HG02973 (cell line): ENCODE results near the gene SPATA25.
A peak's percentile ranks its signal among the peaks of the same experiment; 100 is the strongest.
"Not testable (repeated sequence)": the region's sequence is repeated elsewhere in the genome, so short reads cannot be mapped to it uniquely, and the experiment has no call there.

Experiments used
- ATAC-seq: cut with Tn5 transposase; IDR thresholded peaks from one replicate; pipeline ENCODE4 v1.9.1; 2021; ENCODE audit warnings: moderate library complexity; ENCODE audit not compliant: unreplicated experiment

Gene SPATA25

GRCh38 chr20:45917790-45918141 is 30.3 kb upstream of the SPATA25 start:
- no peak for ATAC-seq

DNA sequence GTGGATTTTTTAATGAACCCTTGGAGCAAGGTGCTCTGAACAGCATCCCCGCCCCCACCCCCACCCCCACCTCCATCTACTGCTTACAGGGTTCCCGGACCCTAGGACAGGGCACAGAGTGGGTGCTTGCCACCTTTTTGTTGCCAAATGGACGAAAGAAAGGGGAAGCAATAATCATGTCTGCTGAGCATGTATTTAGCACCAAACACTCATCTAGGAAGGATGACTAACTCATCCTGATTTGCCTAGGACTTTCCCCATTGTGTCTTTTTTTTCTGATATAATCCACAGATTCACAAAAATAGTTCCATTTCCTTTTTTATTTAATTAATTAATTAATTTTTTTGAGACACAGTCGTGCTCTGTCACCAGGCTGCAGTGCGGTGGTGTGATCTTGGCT is 25.7 kb upstream of the SPATA25 start:
- no peak for ATAC-seq

- ATAC-seq: no peak
These were observed 24.9 kb upstream of the SPATA25 start for GRCh38 chr20:45912344-45912682.

DNA sequence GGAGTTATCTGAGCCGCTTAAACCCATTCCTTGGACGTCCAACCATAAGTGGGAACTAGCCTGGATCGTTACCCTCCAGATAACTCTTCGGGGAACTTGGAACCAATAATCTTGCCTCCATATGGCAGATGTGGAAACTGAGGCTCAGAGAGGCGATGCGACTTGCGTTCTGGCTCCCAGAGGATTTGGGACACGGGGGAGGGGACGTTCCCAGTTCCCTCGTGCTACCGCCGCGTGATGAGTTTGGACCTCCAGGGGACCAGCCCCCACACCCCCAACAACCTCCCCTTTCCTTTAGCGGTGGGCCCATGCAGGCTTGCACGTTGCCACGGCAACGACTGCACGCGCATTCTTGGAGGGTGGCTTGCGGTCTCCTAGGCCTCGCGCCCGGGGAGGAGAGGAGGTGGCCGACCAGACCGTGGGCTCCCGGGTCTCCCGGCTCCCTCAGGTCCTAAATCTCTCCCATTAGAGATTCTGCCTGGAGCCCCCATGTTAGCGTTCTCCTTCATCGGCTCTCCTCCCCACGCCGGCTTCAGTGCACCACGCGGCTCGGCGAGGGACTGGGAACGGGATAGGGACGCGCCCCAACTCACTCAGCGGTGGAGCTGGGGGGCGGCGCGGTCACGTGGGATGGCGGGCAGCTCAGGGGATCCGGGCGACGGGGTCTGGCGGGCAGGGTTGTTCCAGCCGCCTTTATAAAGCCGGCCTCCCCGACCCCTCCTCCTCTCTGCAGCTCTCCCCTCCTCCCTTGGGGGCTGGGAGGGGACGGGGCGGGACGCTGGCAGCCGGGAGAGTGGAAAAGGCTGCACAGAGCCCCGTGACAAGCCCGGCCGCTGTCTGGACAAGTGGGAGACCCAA is 24.3 kb upstream of the SPATA25 start, which contains the start of gene PLTP:
PLTP (minus strand) TSS at position 670 of the 858 bp plus-strand sequence. CDS start 703 bp downstream, outside the sequence.
- ATAC-seq: no peak

DNA sequence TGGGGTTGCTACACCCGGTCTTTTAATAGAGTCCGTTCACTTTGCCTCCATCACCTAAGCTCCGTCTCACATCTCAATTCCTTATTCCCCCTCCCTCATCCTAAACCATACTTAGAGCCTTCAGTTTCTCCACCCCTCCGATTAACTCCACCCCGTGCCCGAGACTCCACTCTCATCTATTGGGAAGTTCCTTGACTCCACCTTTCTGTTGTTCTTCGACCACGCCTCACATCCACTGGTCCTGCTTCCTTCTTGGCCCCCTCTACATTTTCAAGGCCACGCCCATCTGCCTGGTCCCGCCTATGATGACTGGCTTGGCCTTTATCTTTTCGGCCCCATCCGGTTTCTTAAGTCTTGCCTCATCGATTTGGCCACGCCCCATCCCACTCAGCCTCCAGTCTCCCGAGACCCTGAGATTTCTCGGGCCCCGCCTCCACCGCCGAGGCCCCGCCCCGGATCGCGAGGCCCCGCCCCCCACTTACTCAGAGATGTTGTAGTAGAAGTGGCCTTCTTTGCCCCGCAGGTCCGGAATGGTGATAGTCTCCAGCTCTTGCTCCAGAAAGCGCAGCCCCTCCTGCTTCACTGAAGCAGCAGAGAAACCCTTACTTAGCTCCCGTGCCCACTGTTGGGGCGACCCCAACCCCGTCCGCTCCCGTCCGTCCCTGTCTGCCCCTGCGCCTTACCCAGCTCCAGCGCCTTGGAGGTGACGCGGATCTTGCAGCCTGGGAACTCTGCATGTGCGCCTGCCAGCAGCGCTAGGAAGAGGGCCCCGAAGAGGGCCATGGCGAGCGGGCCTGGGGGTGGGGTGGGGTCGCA is 23.5 kb upstream of the SPATA25 start:
- peak; percentile 85 for ATAC-seq

GRCh38 chr20:45909817-45910669 is 22.6 kb upstream of the SPATA25 start:
- no peak for ATAC-seq

GRCh38 chr20:45909336-45909808 is 21.9 kb upstream of the SPATA25 start:
- ATAC-seq: no peak

DNA sequence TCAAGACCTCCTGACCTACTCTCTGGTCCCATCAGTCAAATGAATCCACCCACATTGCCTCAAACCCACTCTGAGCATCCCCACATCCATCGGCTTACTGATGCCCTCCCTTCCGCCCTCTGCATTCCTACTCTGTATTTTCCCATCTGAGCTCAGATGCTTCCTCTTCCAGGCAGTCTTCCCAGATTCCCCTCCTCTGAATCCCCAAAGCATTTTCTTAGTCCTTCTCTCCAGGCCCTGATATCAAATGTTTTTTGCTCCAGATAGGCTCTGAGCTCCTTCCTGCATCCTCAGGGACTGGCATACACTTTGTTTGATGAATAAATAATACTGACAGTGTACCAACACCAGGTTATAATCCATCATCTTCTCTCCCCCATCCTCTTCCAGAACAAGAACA is 20.7 kb upstream of the SPATA25 start:
- ATAC-seq: no peak

- no peak for ATAC-seq
These were observed 20.0 kb upstream of the SPATA25 start for GRCh38 chr20:45907219-45907948.

DNA sequence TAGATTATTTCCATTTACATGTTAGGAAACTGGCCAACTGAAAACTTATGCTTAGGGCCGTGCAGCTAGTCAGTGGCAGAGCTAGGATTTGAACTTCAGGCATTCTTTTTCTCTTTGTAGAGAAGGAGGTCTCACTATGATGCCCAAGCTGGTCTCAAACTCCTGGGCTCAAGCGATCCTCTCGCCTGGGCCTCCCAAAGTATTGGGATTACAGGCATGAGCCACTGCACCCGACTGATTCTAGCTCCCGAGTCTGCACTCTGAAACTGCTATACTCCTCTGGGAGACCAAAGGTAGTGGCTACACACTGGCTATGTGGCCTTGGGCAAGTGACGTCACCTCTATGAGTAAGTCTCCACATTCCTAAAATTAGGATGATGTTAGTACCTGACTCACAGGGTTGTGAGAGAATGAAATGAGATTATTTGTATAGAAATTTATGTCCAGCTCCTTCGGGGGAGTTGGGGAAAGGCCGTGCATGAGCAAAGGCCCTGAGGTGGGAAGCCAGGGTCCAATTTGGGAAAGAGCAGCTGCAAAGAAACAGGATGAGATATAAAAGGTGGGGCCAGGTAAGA is 18.2 kb upstream of the SPATA25 start:
- no peak for ATAC-seq

DNA sequence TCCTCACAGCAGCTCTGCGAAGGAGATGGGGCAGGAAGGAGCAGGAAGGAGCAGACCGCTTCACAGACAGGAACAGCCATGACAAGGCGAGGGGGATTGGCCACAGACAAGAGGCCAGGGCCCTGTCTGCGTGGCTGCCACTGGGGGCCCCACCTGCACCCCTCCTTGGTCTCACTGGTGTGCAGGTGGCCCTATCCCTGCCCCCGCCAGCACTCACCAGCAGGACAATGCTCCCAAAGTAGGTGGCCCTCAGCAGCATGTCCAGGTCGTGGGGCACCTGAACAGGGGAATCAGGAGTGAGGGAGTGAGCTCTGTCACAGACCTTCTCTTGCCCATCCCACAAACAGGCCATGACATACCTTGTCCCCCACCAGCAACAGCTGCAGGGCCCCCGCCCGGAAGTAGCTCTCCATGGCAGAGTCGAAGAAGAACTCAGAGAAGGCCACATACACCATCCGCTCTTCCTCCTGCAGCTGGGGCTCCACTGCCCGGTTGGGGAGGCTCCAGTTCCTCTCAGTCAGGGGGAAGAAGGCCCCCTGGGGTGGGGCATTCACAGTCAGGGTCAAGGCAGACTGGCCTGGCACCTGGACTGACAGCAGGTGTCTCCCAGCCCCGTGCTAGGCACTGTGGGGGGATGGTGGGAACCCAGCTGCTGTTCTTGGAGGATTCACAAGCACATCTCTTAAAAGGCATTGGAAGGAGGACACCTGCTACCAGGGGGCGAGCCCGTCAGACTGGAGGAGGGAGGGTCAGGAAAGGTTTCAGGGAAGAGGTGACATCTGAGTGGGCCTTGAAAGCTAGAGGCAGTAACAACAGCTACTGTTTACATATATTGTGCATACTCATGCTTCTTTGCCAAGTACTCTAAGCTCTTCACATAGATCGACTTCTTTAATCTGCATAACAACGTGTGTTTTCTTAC is 17.4 kb upstream of the SPATA25 start:
- no peak for ATAC-seq

DNA sequence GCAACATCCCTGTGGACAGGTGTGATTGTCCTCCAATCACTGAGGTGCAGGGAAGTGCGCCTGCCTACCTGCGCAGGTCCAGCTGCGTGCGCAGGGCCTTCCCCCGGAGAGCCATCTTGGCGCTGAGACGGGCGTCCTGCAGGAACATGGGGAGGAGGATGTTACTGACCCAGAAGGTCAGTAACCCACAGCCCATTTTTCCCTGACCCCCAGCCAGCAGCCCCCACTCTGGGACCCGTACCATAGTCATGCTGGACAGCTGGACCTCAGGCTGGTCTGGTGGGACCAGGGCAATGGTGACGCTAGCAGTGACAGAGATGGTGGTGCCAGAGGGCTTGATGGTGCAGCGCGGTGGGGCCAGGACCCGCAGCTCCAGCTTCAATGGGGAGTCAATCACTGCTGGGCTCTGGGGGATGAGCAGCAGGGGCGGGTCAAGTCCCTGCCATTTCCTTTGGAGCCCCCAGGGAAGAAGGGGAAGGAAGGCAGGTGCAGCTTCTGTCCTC is 14.8 kb upstream of the SPATA25 start:
- no peak for ATAC-seq

GRCh38 chr20:45901332-45901731 is 13.9 kb upstream of the SPATA25 start:
- not testable (repeated sequence) for ATAC-seq

- ATAC-seq: no peak
These were observed 11.8 kb upstream of the SPATA25 start for GRCh38 chr20:45899046-45899835.

DNA sequence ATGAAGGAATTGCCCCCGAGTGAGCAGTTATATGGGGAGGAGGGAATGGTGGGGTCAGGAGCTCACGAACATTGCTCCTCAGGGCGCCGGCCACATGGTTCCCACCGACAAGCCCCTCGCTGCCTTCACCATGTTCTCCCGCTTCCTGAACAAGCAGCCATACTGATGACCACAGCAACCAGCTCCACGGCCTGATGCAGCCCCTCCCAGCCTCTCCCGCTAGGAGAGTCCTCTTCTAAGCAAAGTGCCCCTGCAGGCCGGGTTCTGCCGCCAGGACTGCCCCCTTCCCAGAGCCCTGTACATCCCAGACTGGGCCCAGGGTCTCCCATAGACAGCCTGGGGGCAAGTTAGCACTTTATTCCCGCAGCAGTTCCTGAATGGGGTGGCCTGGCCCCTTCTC is 10.9 kb upstream of the SPATA25 start:
- no peak for ATAC-seq

GRCh38 chr20:45897692-45898091 is 10.3 kb upstream of the SPATA25 start:
- no peak for ATAC-seq

DNA sequence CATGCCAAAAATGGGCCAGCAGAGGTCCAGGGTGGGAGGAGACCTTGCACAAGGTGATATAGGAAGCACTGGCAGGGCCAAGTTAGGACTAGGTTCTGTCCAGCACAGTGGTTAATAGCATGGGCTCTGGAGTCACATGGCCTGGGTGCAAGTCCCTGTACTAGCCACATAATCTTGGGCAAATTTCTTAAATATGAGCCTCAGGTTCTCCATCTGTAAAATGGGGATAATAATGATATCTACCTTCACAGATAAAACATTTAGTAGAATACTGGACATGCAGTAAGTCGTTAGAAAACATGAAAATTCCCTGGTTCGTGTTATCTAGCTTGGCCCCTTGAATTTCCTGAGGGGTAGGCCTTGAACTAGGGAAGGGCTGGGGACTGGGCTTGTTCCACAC is 9.9 kb upstream of the SPATA25 start:
- no peak for ATAC-seq

- no peak for ATAC-seq
These were observed 9.3 kb upstream of the SPATA25 start for GRCh38 chr20:45896641-45897161.
